ENCODE measurements around the gene VAV2. TPM values are rescaled to one million over a fixed set of nuclear protein-coding genes. Genes with fewer than 3 reads are reported as not detected.

Gene VAV2
- total and polyA plus RNA-seq, 2 experiments from 2014 or later, result 8.1 to 28.9 TPM

- no peak for DNase-seq (ENCODE audit: low spot score)
These were observed 23.7 kb downstream of the VAV2 start for GRCh38 chr9:133968428-133968827.

More at GRCh38 chr9:133968428-133968827, 23.7 kb downstream of the VAV2 start:
- no peak overlapping the region for H3K4me3 Mint-ChIP-seq
- no peaks in the 10 kb centered on the region; the same call in 2 of the 3 replicates for H3K36me3 Mint-ChIP-seq (ENCODE audit: low read depth)
- no peaks in the 10 kb centered on the region for H3K27me3 ChIP-seq (ENCODE audit: insufficient read depth)
- peaks cover 31% of the 10 kb centered on the region for H3K4me1 Mint-ChIP-seq
- no peaks in the 10 kb centered on the region for H3F3A ChIP-seq (replicated peaks; ENCODE audit: low read depth)
- peaks cover 27% of the 10 kb centered on the region for H4K20me1 ChIP-seq (replicated peaks; ENCODE audit: insufficient read depth)
- ATAC-seq, result no peak
- TF ChIP-seq ZNF462 (CRISPR knock-in tag; IDR thresholded peaks at IDR 0.05), result no peak
- no peak for TF ChIP-seq ZNF331 (CRISPR knock-in tag; IDR thresholded peaks at IDR 0.05; ENCODE audit: low read depth)
- no peak for TF ChIP-seq CREB1 (CRISPR knock-in tag; IDR thresholded peaks at IDR 0.05; ENCODE audit: low read depth)
- TF ChIP-seq JUNB (IDR thresholded peaks at IDR 0.05; ENCODE audit: unreplicated experiment), result no peak
- TF ChIP-seq EZH2phosphoT487 (IDR thresholded peaks at IDR 0.05; ENCODE audit: unreplicated experiment), result no peak
- TF ChIP-seq ETS1 (IDR thresholded peaks at IDR 0.05), result no peak
- TF ChIP-seq POLR2AphosphoS5 (IDR thresholded peaks at IDR 0.05; ENCODE audit: low read depth), result no peak
- peaks cover 98% of the 10 kb centered on the region for H3K79me2 ChIP-seq (replicated peaks; ENCODE audit: insufficient read depth)
- no peak overlapping the region for H3K27ac Mint-ChIP-seq
- H3K36me3 ChIP-seq (ENCODE audit: insufficient read depth), result no peaks in the 10 kb centered on the region
- H3K9me3 Mint-ChIP-seq, result peaks cover 5% of the 10 kb centered on the region; the same call in 2 of the 3 replicates
- H3K4me2 ChIP-seq, result no peak overlapping the region
- H2AFZ ChIP-seq, result no peak overlapping the region
- peaks cover 14% of the 10 kb centered on the region for H3K27me3 Mint-ChIP-seq (ENCODE audit: insufficient read depth, low read depth, poor library complexity)
- 0 out of 2 replicates have a peak overlapping the region, but pooled peaks have one; percentile 59 for H3K27ac ChIP-seq (ENCODE audit: low read depth)
- no peak overlapping the region for H3K4me3 ChIP-seq
- no peaks in the 10 kb centered on the region for H3K9me2 ChIP-seq (ENCODE audit: insufficient read depth)
- H3K4me1 ChIP-seq (ENCODE audit: insufficient read depth), result peaks cover 10% of the 10 kb centered on the region

Data from GM23338 (cell line).